ENCODE measurements around the gene SGIP1.

DNA sequence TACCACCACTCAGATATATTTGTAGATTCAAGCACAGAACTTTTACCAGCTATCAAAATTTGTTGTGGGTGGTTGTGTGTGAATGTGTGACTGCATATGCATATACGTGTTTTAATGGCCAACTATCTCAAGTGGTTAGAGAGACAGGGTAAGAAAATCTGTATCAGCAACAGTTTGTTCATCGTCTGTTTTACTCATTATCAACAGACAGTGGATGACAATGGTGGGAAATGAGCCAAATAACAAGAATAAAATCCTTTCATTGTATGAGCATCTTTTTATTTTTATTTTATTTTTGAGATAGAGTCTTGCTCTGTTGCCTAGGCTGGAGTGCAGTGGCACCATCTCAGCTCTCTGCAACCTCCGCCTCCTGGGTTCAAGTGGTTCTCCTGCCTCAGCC is 195.6 kb downstream of the SGIP1 start:
- TF ChIP-seq CTCF (IDR thresholded peaks at IDR 0.05; ENCODE audit: extremely low read depth in 1 of 2, insufficient read depth in 1 of 2, low read depth in 1 of 2, low read length in 2 of 2) (no peak), EZH2 (IDR thresholded peaks at IDR 0.05; ENCODE audit: borderline replicate concordance, low read depth, low read length, severe bottlenecking) (no peak), POLR2AphosphoS5 (IDR thresholded peaks at IDR 0.05; ENCODE audit: insufficient read depth, low read depth, low read length) (no peak), MYC (IDR thresholded peaks at IDR 0.05; ENCODE audit: low read depth, low read length) (no peak), JUN (IDR thresholded peaks at IDR 0.05; ENCODE audit: borderline replicate concordance, insufficient read depth, insufficient read length, low read depth) (no peak)
